Erythroblast (primary cell): ENCODE results near the gene PDS5B.

ENCODE experiments used
- DNase-seq, 2 experiments: peaks; one replicate each; lab custom pipeline; 2025; lab: John Stamatoyannopoulos, UW
- GATA1 ChIP-seq: IDR thresholded peaks from 2 replicates; pipeline ENCODE4 v1.6.1; 2011; ENCODE audit warnings: low read depth, mild to moderate bottlenecking, control low read depth, low read length, moderate library complexity
- POLR2A ChIP-seq: IDR thresholded peaks from 2 replicates; pipeline ENCODE4 v1.6.1; 2011; ENCODE audit warnings: mild to moderate bottlenecking, low read length

The PDS5B gene

DNA sequence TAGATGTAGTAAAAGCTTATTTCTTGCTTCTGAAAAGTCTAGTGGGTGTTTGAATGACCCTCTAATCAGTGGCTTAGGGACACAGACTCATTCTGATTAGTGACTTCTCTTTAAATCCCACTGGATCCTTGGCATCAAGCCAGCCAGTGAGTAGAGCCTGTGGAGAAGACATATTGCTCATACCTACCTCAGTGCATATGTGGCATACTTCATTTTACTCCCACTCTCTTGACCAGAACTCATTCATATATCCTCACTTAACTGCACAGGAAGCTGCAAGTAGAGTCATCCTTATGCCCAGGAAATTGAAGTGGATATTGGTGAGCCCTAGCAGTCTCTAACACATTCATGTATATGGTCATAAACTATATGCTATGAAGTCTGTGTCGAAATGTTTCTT, 148.3 kb downstream of the PDS5B start:
- peak; percentile 17 to 19 for DNase-seq
- TF ChIP-seq GATA1 = no peak
- no peak for TF ChIP-seq POLR2A

DNA sequence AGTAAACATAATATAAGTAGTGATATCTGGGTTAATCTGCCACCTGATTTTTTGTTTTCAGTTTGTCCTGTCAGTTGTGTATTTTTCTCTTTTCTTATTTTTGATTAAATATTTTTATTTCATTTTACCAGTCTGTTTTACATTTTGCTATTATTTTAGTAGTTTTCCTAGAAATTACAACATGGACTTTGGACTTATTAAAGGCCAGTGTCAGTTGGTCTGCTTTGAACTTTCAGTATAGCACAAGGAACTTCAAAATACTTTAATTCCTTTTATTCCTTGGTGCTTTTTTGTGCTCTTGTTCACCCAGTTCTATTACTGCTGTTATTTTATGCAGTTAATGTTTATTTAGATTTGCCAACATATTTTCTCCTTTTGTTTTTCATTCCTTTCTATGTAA, 149.6 kb downstream of the PDS5B start:
- no peak for DNase-seq
- TF ChIP-seq GATA1 = no peak
- TF ChIP-seq POLR2A = no peak

- no peak for TF ChIP-seq GATA1
- no peak for DNase-seq
Observed at GRCh38 chr13:32736648-32737047, 150.4 kb downstream of the PDS5B start.

GRCh38 chr13:32737111-32737571, 150.9 kb downstream of the PDS5B start:
- TF ChIP-seq POLR2A (no peak), GATA1 (no peak)
- DNase-seq = no peak

DNA sequence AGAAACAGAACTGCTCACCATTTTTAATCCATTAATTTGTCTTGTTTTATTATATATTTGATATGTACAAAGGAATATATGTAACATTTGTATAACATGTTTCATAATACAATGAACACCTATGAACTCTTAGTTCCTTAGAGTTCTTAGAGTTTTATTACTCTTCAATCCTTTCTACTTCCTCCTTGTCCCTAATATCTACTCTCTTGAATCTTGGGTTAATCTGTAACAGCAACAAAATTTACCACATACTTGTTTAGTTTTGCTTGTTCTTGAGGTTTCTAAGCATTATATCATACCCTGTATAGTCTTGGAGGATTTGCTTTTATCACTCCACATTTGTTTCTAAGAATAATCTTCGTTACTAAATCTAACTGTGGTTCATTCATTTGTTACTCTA, 151.4 kb downstream of the PDS5B start:
- TF ChIP-seq GATA1 = no peak
- no peak for TF ChIP-seq POLR2A
- no peak for DNase-seq

DNA sequence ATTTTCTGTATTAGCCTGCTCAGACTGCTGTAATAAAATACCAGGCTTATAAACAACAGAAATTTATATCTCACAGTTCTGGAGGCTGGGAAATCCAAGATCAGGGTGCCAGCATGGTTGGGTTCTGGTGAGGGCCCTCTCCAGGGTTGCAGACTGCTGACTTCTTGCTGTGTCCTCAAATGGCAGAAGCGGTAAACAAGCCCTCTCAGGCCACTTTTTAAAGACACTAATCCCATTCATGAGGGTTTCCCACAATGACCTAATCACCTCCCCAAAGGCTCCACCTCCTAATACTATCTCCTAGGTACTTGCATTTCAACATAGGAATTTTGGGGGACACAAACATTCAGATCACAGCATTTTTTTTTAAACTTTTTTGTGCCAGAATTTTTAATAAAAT, 159.3 kb downstream of the PDS5B start:
- no peak for TF ChIP-seq POLR2A
- TF ChIP-seq GATA1 = no peak
- DNase-seq = no peak

DNA sequence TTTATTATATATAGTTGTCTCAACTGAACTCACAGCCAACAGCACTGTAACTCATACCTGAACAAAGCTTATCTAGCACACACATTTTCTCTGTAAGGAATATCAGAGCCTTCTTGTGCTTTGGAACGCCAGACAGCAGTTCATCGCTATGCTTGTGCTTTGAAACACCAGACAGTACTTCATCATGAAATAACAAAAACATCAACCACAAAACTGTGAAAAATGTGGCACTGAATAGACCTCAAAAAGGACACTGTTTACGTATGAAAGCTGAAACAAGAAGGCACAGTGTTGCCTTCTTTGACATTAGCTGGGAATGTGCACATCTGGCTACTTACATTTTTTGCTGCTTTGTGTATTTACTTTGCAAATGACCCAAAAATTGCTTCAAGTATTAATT, 160.2 kb downstream of the PDS5B start:
- DNase-seq = no peak
- TF ChIP-seq POLR2A (no peak), GATA1 (no peak)

- TF ChIP-seq POLR2A = no peak
- TF ChIP-seq GATA1 = no peak
- peak in 1 of 2 experiments; percentile 8 for DNase-seq
Observed at GRCh38 chr13:32748305-32748704, 162.1 kb downstream of the PDS5B start.

DNA sequence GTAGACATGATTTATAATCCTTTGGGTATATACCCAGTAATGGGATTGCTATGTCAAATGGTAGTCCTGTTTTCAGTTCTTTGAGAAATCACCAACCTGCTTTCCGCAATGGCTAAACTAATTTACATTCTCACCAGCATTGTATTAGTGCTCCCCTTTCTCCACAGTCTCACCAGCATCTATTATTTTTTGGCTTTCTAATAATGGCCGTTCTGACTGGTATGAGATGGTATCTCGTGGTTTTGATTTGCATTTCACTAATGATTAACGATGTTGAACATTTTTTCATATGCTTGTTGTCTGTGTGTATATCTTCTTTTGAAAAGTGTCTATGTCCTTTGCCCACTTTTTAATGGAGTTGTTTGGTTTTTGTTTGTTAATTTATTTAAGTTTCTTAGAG, 165.1 kb downstream of the PDS5B start:
- TF ChIP-seq POLR2A (no peak), GATA1 (no peak)
- DNase-seq = no peak

DNA sequence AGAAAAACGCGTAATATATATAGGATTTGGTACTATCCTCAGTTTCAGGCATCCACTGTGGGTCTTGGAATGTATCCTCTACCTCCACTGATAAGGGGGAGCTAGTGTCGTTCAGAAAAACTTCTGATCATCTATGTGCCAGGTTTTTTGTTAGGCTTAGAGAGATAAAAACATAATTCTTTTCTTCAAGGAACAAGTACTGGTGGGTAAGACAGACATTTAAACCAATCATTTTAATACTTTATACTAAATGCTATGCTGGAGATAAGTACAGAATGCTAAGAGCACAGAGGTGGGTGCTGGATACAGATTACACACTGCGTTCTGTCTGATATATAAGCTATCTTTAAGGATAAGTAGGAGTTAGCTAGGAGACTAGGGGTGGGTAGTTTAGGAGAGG, 166.1 kb downstream of the PDS5B start:
- no peak for TF ChIP-seq GATA1
- no peak for TF ChIP-seq POLR2A
- peak; percentile 29 to 83 for DNase-seq

- TF ChIP-seq POLR2A = no peak
- TF ChIP-seq GATA1 = no peak
- no peak for DNase-seq
Observed at GRCh38 chr13:32752997-32753606, 166.8 kb downstream of the PDS5B start.

GRCh38 chr13:32754179-32754578, 167.9 kb downstream of the PDS5B start:
- TF ChIP-seq GATA1 (no peak), POLR2A (no peak)
- DNase-seq = no peak

DNA sequence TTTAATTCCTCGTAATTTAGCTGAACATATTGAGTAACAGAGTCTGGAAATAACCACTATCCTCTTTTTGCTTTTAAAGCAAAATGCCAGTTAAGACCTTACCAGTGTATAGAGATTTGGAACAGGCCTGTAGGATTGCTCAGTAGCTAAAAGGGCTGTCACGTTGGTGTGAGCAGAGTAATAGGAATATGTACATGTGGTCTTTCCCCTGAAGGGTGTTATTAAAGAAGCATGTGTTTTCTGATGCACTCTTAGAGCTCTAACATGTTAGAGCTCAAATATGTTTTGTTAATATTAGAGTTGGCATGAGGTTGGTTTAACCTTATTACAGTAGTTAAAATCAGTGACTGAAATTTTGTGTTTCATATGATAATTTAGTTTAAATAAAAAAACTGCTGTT, 172.9 kb downstream of the PDS5B start:
- no peak for TF ChIP-seq GATA1
- no peak for TF ChIP-seq POLR2A
- DNase-seq = no peak

GRCh38 chr13:32761472-32761871, 175.2 kb downstream of the PDS5B start:
- no peak for TF ChIP-seq POLR2A
- no peak for TF ChIP-seq GATA1
- no peak for DNase-seq

GRCh38 chr13:32779119-32779518, 192.9 kb downstream of the PDS5B start:
- no peak for DNase-seq
- no peak for TF ChIP-seq GATA1
- TF ChIP-seq POLR2A = no peak

DNA sequence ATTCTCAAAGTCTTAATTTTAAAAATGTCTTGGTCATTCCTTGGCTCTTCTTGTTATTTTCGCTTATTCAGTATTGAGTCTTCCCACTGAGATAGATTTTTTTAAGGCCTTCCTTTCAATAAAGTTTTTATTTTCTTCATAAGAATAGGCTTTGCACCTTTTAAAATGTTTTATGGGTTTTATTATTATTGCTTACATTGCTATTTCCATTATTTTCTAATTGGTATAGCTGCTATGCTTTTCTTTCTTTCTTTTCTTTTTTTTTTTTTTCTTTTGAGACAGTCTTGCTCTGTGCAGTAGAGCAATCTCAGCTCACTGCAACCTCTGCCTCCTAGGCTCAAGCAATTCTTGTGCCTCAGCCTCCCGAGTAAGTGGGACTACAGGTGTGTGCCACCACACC, 195.7 kb downstream of the PDS5B start:
- DNase-seq = no peak
- TF ChIP-seq GATA1 (no peak), POLR2A (no peak)
